SJCRH30 (cell line): ENCODE results near the gene ZNF273. TPM values are rescaled to one million over a fixed set of nuclear protein-coding genes. Genes with fewer than 3 reads are reported as not detected.
"Not testable (repeated sequence)": the region's sequence is repeated elsewhere in the genome, so short reads cannot be mapped to it uniquely, and the experiment has no call there.

Experiments
- DNase-seq, 2 experiments: peaks; one replicate each; pipeline ENCODE4 v3.0.0-alpha.2; 2015 to 2020
- H3K27ac ChIP-seq: fragments of 250-450 bp; sonication (Bioruptor Pico); 2 replicates; pipeline ENCODE4 v1.5.1; 2020; ENCODE audit warnings: mild to moderate bottlenecking, moderate library complexity
- H3K27me3 ChIP-seq: fragments of 250-450 bp; sonication (Bioruptor Pico); 2 replicates; pipeline ENCODE4 v1.5.1; 2020; ENCODE audit warnings: mild to moderate bottlenecking, moderate library complexity
- H3K36me3 ChIP-seq: fragments of 250-450 bp; sonication (Bioruptor Pico); 2 replicates; pipeline ENCODE4 v1.5.1; 2020; ENCODE audit warnings: mild to moderate bottlenecking, moderate library complexity
- H3K4me1 ChIP-seq: fragments of 250-450 bp; sonication (Bioruptor Pico); 2 replicates; pipeline ENCODE4 v1.5.1; 2020; ENCODE audit warnings: mild to moderate bottlenecking, moderate library complexity
- H3K4me3 ChIP-seq: fragments of 250-450 bp; sonication (Bioruptor Pico); 2 replicates; pipeline ENCODE4 v1.5.1; 2020; ENCODE audit warnings: mild to moderate bottlenecking, moderate library complexity
- H3K9me3 ChIP-seq: fragments of 250-450 bp; sonication (Bioruptor Pico); replicated peaks from 2 replicates; pipeline ENCODE4 v1.5.1; 2020; ENCODE audit warnings: mild to moderate bottlenecking, moderate library complexity
- total RNA-seq: library from RNA; depleted of rRNA; stranded (reverse); fragments of >200 nt; shearing (Covaris generic); gene quantifications from 2 replicates; pipeline ENCODE4 v1.2.3, GENCODE V29; 2014

ZNF273 gene
- total RNA-seq, 1 experiment from 2014 or later: 21.1 TPM

DNA sequence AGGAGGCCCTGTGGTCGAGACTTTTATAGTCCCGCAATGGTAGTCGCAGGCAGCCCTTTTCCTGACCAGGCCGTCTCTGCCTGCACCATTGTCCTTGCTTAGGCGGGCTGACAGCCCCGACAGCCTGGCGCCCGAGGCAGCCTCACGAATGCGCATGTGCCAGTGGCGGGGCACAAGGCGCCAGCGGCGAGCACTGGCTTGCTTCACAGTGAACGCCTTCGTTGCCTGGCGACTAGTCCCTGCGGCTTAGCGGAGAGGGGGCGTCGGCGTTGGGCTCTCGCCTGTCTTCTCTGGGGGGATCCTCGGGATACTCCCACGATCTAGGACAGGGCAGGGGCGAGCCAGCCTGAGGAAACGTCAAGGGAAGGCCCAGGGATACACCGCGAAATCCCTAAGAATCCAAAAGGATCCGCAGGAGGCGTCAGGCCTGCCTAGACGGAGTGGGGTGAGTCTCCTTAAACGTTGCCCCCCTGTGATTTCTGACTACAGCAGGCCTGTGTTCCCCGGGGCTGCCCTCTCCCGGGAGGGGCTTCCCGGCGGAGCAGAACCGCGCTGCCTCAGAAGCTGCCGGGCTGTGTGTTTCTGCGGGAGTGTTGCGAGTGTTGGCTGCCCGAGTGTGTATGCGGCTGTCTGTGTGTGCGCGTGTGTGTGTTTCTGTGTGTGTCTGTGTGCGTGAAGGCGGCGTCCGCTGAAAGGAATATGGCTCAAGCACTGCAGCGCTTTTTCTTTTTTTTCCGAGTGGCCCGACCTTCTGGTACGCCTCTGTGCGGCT lies 20.5 kb upstream of the ZNF273 start:
- DNase-seq: peak in 1 of 2 experiments; percentile 1
- Histone ChIP-seq H3K4me3 (no peak overlapping the region), H3K27me3 (no peaks in the 10 kb centered on the region)

DNA sequence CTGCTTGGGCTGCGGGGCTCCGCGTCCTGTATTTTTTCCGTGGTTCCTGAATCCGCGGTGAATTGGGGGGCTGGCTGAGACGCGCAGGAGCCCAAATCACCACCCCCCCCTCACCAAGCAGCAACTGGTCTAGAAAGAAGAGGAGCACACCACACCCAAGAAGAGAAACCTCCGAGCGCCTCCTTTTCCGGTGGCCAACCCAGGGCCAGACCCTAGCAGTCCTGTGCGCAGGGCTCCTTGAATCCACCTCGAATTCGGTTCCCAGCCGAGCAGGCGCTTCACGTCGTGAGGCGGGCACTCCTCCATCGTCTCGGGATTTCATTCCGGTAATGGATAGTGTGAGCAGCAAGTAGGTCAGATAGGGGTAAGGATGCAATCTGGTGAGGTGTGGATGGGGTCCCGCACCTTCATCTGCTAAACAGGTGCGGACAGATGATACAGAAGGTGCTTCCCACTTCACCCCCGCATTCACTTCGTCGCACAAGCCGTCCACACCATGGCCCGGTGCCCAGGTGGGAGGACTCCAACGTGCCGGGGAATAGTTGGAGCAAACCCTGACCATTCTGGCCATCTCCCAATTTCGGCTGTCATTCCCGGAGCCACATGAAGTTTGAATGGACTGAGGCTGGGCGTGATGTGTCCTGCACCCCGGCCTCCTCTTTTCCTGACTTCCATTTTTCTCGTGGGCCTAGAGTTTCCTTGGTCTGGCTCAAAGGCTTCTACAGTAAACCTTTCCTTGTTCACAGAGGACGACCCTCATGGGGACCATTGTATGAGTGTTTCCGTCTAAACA lies 19.8 kb upstream of the ZNF273 start:
- DNase-seq: peak in 1 of 2 experiments; percentile 1
- H3K27me3 ChIP-seq: no peaks in the 10 kb centered on the region
- no peaks in the 10 kb centered on the region for H3K9me3 ChIP-seq
- H3K36me3 ChIP-seq: no peaks in the 10 kb centered on the region
- H3K4me3 ChIP-seq: no peak overlapping the region
- H3K4me1 ChIP-seq: no peaks in the 10 kb centered on the region
- H3K27ac ChIP-seq: no peak overlapping the region

More for the DNA sequence above, 20.5 kb upstream of the ZNF273 start:
- H3K9me3 ChIP-seq: no peaks in the 10 kb centered on the region
- H3K27ac ChIP-seq: no peak overlapping the region
- no peaks in the 10 kb centered on the region for H3K36me3 ChIP-seq
- H3K4me1 ChIP-seq: no peaks in the 10 kb centered on the region

DNA sequence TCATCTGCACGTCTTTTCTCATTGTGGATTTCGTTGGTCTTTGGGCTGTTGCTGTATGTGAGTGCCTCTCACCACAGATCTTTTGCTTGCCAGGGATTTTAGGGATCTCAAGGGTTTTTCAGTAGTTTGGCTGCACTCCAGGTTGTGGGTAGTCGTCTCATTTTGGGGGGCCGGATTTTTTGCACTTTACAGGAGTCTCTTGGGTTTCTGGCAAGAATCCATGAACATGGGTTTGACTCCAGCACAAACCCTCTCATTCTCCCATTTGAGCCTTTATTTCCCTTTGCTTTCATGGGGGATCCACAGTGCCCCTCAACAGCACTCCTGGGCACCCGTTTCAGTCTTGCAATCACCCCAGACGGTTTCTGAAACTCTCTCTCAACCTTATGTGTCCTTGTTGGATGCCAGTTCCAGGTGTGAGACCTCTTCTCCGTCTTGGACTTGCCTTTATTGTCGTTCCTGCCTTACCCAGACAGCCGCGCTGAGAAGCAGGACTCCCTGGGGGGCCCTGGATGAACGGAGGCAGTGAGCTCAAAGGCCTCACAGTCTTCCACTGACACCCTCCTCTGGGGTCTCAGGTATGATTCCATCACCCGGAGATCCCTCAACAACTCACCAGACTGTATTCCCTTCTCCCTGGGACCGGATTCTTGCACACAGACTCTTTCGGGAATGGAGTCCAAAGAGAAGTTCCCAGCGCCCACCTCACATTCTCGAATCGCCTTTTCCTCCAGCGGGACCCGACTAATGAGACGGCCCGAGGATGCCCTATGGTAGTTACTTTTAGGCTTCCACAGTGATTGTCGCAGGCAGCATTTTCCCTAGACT lies 18.8 kb upstream of the ZNF273 start:
- no peaks in the 10 kb centered on the region for H3K36me3 ChIP-seq
- no peaks in the 10 kb centered on the region for H3K27me3 ChIP-seq
- DNase-seq: peak in 1 of 2 experiments; percentile 0
- H3K4me3 ChIP-seq: no peak overlapping the region
- H3K9me3 ChIP-seq: no peaks in the 10 kb centered on the region
- H3K4me1 ChIP-seq: no peaks in the 10 kb centered on the region
- no peak overlapping the region for H3K27ac ChIP-seq

- no peak overlapping the region for H3K27ac ChIP-seq
- peak in 1 of 2 experiments; percentile 1 for DNase-seq
- no peaks in the 10 kb centered on the region for H3K36me3 ChIP-seq
- no peaks in the 10 kb centered on the region for H3K9me3 ChIP-seq
- no peaks in the 10 kb centered on the region for H3K27me3 ChIP-seq
- H3K4me3 ChIP-seq: no peak overlapping the region
- H3K4me1 ChIP-seq: no peaks in the 10 kb centered on the region
These were observed 18.1 kb upstream of the ZNF273 start for GRCh38 chr7:64884913-64885370.

DNA sequence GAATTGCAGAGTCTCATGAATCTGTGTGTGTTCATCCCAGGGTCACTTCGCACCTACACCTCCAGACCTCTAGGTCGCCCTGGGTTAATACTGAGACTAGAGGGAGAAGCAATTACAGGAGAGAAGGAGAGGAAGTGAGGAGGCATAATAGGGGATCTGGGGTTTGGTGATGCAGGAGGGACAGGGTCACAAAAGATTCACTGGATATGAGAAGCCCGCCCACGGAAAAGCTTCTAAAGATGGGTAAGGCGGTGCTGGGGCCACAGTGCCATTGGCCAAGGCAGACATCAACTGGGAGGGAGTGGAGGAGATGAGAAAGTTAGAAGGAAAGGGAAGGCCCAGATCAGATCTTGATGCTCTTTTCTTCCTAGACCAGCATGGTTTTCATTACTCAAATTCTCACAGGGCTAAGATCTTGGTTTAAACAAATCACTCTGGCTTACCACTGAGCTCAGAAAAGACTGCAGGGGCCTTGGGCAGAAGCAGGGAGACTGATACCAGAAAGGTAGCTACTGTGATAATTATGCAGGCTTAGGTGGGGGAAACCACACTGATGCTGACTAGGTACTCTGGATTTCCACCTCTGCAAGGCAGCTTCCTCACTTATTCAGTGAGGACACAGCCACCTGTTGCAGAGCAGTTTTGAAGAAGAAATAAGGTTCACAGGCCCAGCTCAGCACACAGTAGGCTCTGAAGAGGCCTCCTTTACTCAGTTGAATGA lies 17.4 kb upstream of the ZNF273 start:
- Histone ChIP-seq H3K9me3 (no peaks in the 10 kb centered on the region), H3K4me3 (no peak overlapping the region), H3K27ac (no peak overlapping the region), H3K4me1 (no peaks in the 10 kb centered on the region), H3K27me3 (no peaks in the 10 kb centered on the region), H3K36me3 (no peaks in the 10 kb centered on the region)
- no peak for DNase-seq

DNA sequence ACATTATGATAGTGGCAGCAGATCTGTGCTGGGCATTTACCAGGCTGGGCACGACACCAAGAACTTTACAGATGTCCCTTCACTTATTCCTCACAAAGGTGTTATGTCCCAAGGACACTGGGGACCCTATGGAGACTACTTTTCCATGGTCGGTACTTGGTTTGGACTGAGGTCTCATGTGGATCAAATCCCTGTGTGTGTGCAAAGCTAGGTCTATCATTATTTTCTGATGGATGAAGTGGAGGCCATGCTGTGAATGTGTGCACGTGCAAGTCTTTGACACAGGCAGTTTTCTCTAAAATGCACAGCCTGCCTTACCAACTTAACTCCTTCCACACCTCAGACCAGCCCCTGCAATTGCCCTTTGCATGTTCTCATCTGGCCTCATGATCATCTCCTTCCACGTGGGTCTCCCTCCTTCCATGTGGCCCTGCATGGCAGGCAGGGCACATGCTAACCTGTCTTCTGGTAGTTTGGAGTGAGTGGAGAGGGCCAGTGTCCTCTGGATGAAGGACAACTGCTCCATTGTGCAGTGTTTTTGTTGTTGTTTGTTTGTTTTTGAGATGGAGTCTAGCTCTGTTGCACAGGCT lies 16.0 kb upstream of the ZNF273 start:
- Histone ChIP-seq H3K27ac (no peak overlapping the region), H3K36me3 (no peaks in the 10 kb centered on the region), H3K4me3 (no peak overlapping the region), H3K9me3 (no peaks in the 10 kb centered on the region), H3K4me1 (no peaks in the 10 kb centered on the region), H3K27me3 (no peaks in the 10 kb centered on the region)
- no peak for DNase-seq

DNA sequence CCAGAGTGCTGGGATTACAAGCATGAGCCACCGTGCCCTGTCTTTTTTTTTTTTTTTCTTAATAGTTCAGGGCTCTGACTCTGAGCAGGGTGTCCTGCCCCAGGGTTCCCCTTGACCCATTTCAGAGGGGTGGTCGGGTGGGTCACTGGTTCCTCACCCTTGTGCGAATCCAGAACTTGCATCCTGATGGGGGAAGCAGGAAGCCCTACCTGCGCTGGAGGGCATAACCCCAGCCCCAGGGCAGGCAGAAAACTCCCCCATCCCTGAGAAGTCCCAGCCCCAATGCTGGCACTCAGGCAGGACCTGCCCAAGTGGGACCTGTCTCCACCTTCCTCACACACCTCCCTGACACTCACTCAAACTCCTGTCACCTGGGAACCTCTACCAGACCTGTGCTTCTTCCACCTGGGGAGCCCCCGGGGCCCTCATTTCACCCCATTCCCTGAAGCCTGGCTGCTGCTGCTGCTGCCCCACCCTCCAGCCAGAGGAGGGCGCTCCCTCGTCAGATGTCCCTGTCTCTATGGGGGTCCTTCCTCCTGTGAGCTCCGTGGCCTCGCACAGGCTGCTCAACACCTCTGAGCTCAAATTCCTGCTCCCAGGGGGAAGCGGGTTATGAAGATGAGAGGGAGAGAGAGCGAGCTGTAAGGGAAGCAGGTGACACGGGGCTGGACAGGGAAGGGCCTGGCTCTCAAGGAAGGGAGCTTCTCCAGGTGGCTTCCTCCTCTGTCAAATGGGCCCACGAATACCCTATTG lies 15.1 kb upstream of the ZNF273 start:
- DNase-seq: no peak
- Histone ChIP-seq H3K27ac (no peak overlapping the region), H3K27me3 (no peaks in the 10 kb centered on the region), H3K4me1 (no peaks in the 10 kb centered on the region), H3K9me3 (no peaks in the 10 kb centered on the region; the same call in 1 of the 2 replicates), H3K4me3 (no peak overlapping the region), H3K36me3 (no peaks in the 10 kb centered on the region)

DNA sequence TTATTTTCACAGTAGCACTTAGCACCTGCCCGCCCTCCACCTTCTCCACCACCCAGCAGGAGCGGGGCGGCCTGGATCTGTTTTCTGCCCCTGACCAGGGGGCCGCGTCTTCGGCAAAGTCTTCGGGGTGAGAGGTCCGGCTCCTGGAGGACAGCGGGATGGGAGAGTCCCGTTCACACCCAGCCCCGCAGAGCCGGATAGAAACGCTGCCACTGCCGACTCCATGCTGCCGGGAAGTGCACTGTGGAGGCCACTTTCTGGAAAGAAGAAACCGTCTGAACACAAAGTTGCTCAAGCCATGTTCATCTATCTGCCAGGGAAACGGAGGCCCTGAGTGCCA lies 14.5 kb upstream of the ZNF273 start:
- no peak overlapping the region for H3K4me3 ChIP-seq
- no peaks in the 10 kb centered on the region for H3K36me3 ChIP-seq
- no peaks in the 10 kb centered on the region; the same call in 1 of the 2 replicates for H3K9me3 ChIP-seq
- no peak for DNase-seq
- no peak overlapping the region for H3K27ac ChIP-seq
- H3K4me1 ChIP-seq: no peaks in the 10 kb centered on the region
- H3K27me3 ChIP-seq: no peaks in the 10 kb centered on the region

DNA sequence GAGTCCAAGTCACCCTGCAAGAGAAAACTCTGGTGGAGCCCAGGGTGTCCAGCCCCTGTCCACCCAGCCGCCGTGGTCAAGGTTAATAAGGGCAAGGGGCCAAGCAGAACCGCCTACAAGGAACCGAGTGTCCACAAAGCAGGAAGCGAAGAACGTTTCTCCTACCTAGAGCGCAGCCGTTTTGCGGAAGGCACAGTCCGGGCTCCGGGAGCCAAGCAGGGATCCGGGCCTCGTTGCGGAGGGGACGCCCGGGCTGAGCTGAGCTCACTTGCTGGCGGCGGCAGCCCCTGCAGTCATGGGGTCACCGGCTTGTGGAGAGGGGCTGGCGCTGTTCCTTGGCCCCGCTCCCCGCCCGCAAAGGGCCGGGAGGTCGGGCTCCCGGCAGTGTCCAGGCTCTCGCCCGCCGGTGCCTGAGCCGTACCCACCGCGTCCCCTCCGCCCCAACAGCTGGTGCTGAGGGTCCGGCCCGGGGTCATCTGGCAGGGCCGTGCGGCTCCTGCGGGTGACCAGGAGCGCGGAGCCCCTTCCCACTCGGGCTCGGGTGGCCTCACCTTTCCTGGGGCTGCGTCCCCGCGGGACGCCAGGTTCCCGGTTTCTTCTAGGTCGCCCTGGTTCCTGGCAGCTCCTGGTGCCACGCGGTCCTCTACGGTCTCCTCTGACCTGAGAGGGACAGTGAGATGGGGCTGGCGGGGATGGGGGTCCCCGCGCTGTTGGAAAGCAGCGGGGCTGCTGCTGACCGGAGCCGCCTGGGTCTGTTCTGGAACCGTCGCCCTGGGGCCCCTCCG lies 14.0 kb upstream of the ZNF273 start:
- H3K36me3 ChIP-seq: no peaks in the 10 kb centered on the region
- no peaks in the 10 kb centered on the region for H3K27me3 ChIP-seq
- H3K4me1 ChIP-seq: no peaks in the 10 kb centered on the region
- H3K9me3 ChIP-seq: no peaks in the 10 kb centered on the region; the same call in 1 of the 2 replicates
- H3K27ac ChIP-seq: no peak overlapping the region
- no peak for DNase-seq
- no peak overlapping the region for H3K4me3 ChIP-seq

DNA sequence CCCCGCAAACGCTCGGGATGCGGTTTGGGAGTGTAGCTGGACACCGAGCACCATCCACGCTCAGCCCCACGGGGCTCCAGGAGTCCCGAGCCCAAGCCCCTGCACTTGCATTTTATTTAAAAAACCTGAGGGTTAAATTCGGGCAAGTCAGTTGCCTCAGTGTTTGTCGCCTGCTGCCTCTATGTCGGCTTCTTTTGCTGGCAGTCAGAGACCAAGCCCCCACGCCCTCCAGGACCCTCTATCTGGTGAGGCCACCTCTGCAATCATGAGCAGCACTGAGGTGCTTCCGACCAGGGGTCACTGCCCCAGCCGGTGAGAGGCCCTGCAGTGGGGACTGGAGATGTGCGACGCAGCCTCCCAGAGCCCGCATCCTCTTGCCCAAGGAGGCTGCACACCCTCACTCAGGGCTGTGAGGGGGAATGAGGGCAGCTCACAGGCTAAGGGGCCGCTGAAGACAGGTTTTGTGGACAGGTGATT lies 13.3 kb upstream of the ZNF273 start:
- Histone ChIP-seq H3K9me3 (no peaks in the 10 kb centered on the region; the same call in 1 of the 2 replicates), H3K4me3 (no peak overlapping the region), H3K27ac (no peak overlapping the region), H3K36me3 (no peaks in the 10 kb centered on the region), H3K27me3 (no peaks in the 10 kb centered on the region), H3K4me1 (no peaks in the 10 kb centered on the region)
- DNase-seq: no peak

GRCh38 chr7:64890273-64890672 lies 12.8 kb upstream of the ZNF273 start:
- not testable (repeated sequence) for H3K27ac ChIP-seq, DNase-seq, H3K36me3 ChIP-seq, H3K4me1 ChIP-seq, H3K27me3 ChIP-seq, H3K9me3 ChIP-seq, H3K4me3 ChIP-seq

DNA sequence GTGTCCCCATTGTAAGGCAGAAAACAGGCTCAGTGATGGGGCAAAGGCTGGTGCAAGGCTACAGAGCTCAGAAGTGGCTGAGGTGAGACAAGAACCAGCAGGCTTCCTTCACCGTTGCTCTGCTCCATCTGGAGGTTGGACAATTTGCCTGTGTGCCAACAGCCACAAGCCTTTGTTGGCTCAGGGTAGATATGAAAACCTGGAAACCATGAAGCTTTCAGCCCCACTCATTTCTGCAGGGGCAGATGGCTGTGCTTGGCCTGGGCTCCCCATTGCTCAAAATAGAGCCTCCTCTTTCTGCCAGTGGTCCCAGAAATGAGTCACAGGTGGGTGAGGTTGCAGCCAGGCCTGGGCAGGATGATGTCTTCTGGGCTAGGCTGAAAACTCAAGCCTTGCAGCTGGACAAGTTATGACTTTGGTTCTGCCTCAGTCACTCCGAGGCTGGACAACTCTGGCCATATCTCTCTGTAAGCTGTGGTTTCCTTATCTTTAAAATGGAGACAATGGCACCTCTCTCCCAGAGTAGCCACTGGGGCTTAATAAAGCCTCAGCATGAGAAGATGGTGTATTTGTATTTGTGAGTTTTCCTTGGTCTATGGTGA lies 12.2 kb upstream of the ZNF273 start:
- H3K27me3 ChIP-seq: no peaks in the 10 kb centered on the region
- no peak for DNase-seq
- no peak overlapping the region for H3K4me3 ChIP-seq
- no peak overlapping the region for H3K27ac ChIP-seq
- H3K4me1 ChIP-seq: no peaks in the 10 kb centered on the region
- no peaks in the 10 kb centered on the region; the same call in 1 of the 2 replicates for H3K9me3 ChIP-seq
- no peaks in the 10 kb centered on the region for H3K36me3 ChIP-seq
